SU-DHL-6 (cell line): ENCODE data around the gene TSPAN4.

ENCODE experiments used
- H2AFZ ChIP-seq: fragments of 200-600 bp; sonication (generic); 2 replicates; pipeline ENCODE4 v1.6.1; 2014; ENCODE audit warnings: low read depth, mild to moderate bottlenecking, moderate library complexity, mixed read lengths, antibody characterized with exemption, low read length; ENCODE audit not compliant: severe bottlenecking
- H3F3A ChIP-seq: fragments of 200-600 bp; shearing (Covaris generic); 2 replicates; pipeline ENCODE4 v1.6.0; 2016; ENCODE audit warnings: antibody characterized with exemption, mild to moderate bottlenecking; ENCODE audit not compliant: insufficient read depth
- H3K27ac ChIP-seq: fragments of 200-600 bp; sonication (generic); 2 replicates; pipeline ENCODE4 v1.5.1; 2016; ENCODE audit warnings: low read depth, mild to moderate bottlenecking, low read length, moderate library complexity, mixed read lengths
- H3K27me3 ChIP-seq: fragments of 200-600 bp; sonication (generic), shearing (Covaris generic); 2 replicates; pipeline ENCODE4 v1.6.0; 2014; ENCODE audit warnings: mild to moderate bottlenecking, low read length
- H3K36me3 ChIP-seq: fragments of 200-600 bp; sonication (generic); 2 replicates; pipeline ENCODE4 v1.6.1; 2014; ENCODE audit warnings: mild to moderate bottlenecking, low read length, mixed read lengths
- H3K4me2 ChIP-seq: fragments of 300-600, 200-600 bp; shearing (Covaris generic), sonication (generic); 2 replicates; pipeline ENCODE4 v1.6.0; 2014; ENCODE audit warnings: low read length, low read depth, mild to moderate bottlenecking; ENCODE audit not compliant: poor library complexity, severe bottlenecking
- H3K4me3 ChIP-seq: fragments of 200-600 bp; sonication (generic); 2 replicates; pipeline ENCODE4 v1.5.1; 2014; ENCODE audit warnings: antibody characterized with exemption, low read length, mild to moderate bottlenecking, mixed read lengths; ENCODE audit not compliant: insufficient read depth, poor library complexity, severe bottlenecking
- H3K79me2 ChIP-seq: fragments of 200-600 bp; sonication (generic); 2 replicates; pipeline ENCODE4 v1.6.1; 2014; ENCODE audit warnings: mild to moderate bottlenecking, low read length, moderate library complexity; ENCODE audit not compliant: insufficient read depth
- H3K9ac ChIP-seq: fragments of 200-600 bp; sonication (generic); 2 replicates; pipeline ENCODE4 v1.7.0; 2014; ENCODE audit warnings: mild to moderate bottlenecking, low read length
- H3K9me2 ChIP-seq: fragments of 200-600 bp; sonication (generic); replicated peaks from 2 replicates; pipeline ENCODE4 v1.6.1; 2014; ENCODE audit warnings: low read length; ENCODE audit not compliant: insufficient read depth
- H3K9me3 ChIP-seq: fragments of 200-600 bp; sonication (generic); 2 replicates; pipeline ENCODE4 v1.6.1; 2014; ENCODE audit warnings: low read length, mixed read lengths; ENCODE audit not compliant: insufficient read depth
- H4K20me1 ChIP-seq: fragments of 200-600 bp; sonication (generic); 2 replicates; pipeline ENCODE4 v1.6.1; 2014; ENCODE audit warnings: low read depth, mild to moderate bottlenecking, antibody characterized with exemption, low read length, moderate library complexity, mixed read lengths
- CTCF ChIP-seq: fragments of 200-600 bp; sonication (generic); IDR thresholded peaks from one replicate; pipeline ENCODE4 v1.5.1; 2017; ENCODE audit warnings: antibody characterized with exemption, mild to moderate bottlenecking, low read length, moderate library complexity; ENCODE audit not compliant: insufficient read depth, poor library complexity, severe bottlenecking
- EZH2phosphoT487 ChIP-seq: fragments of 200-600 bp; sonication (generic), shearing (Covaris generic); conservative IDR thresholded peaks from 2 replicates; pipeline ENCODE4 v1.6.1; 2018; ENCODE audit warnings: mild to moderate bottlenecking, antibody characterized with exemption, low read length, moderate library complexity, mixed read lengths

Gene TSPAN4

GRCh38 chr11:868802-869201 lies 26.1 kb downstream of the TSPAN4 start:
- Histone ChIP-seq H3K27ac (no peak overlapping the region), H3K9ac (no peak overlapping the region), H3F3A (no peaks in the 10 kb centered on the region), H3K9me2 (no peaks in the 10 kb centered on the region), H3K4me3 (no peak overlapping the region), H2AFZ (no peak overlapping the region), H4K20me1 (no peaks in the 10 kb centered on the region), H3K4me2 (no peak overlapping the region), H3K9me3 (no peaks in the 10 kb centered on the region), H3K27me3 (no peaks in the 10 kb centered on the region), H3K79me2 (no peaks in the 10 kb centered on the region), H3K36me3 (no peaks in the 10 kb centered on the region)
- TF ChIP-seq CTCF = no peak
- TF ChIP-seq EZH2phosphoT487 = no peak

DNA sequence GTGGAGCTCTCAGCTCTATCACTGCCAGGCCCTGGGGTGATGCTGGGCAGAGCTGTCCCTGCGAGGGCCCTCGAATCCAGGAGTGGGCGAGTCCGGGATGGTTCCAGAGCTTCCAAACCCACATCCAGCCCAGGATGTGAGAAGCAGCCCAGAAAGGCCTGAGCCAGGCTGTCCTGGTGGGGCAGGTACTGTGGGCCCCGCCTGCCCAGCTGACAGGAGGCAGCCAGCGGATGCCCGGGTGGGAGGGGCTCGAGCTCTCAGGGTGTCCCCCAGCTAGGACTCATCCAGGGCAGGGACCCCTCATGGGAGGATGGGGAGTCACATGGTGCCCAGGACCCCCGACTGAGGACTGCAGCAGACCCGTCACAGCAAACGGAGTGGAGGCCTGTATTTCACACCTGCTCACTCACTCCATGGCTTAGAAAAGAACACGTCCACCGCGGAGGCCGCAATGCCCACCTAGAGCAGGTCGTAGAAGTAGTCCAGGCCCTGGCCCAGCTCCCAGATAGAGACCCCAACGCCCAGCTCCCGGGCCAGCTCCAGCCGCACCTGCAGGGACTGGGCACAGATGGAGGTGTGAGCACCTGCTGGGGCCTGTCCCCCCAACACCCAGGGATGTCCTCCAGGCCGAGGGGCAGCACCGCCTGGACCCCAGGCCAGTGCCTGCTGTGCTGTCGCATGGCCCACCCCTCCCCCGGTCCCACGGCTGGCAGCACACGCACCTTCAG lies 26.9 kb downstream of the TSPAN4 start:
- no peak overlapping the region for H3K4me2 ChIP-seq
- TF ChIP-seq EZH2phosphoT487 (no peak), CTCF (no peak)
- no peaks in the 10 kb centered on the region for H3K9me2 ChIP-seq
- H3K9ac ChIP-seq = no peak overlapping the region
- no peaks in the 10 kb centered on the region for H3K27me3 ChIP-seq
- H4K20me1 ChIP-seq = no peaks in the 10 kb centered on the region
- no peaks in the 10 kb centered on the region for H3K36me3 ChIP-seq
- H2AFZ ChIP-seq = no peak overlapping the region
- H3K27ac ChIP-seq = no peak overlapping the region
- H3K9me3 ChIP-seq = no peaks in the 10 kb centered on the region
- H3F3A ChIP-seq = no peaks in the 10 kb centered on the region
- H3K4me3 ChIP-seq = no peak overlapping the region
- H3K79me2 ChIP-seq = no peaks in the 10 kb centered on the region

DNA sequence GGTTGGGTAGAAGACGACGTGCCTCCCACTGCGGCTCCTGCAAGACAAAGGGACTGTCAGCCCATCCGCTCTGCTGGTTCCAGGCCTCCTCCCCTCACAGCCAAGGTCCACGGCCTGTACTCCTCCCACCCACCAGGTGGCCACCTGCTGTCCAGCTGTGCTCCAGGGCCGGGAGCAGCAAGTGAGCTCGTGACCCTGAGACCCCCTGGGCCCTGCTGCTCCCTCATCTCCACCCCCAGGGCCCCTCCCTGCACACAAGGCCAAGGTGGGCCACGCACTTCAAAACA lies 27.4 kb downstream of the TSPAN4 start:
- H3K9ac ChIP-seq = no peak overlapping the region
- H4K20me1 ChIP-seq = no peaks in the 10 kb centered on the region
- H3K9me3 ChIP-seq = no peaks in the 10 kb centered on the region
- H3K27ac ChIP-seq = no peak overlapping the region
- H3K79me2 ChIP-seq = no peaks in the 10 kb centered on the region
- H3K9me2 ChIP-seq = no peaks in the 10 kb centered on the region
- TF ChIP-seq EZH2phosphoT487 = no peak
- no peak for TF ChIP-seq CTCF
- no peaks in the 10 kb centered on the region for H3K36me3 ChIP-seq
- H3K27me3 ChIP-seq = no peaks in the 10 kb centered on the region
- H3K4me3 ChIP-seq = no peak overlapping the region
- H3K4me2 ChIP-seq = no peak overlapping the region
- H3F3A ChIP-seq = no peaks in the 10 kb centered on the region
- no peak overlapping the region for H2AFZ ChIP-seq
